GM12874 (cell line): ENCODE results near the gene RIN3.

Experiments used
- CTCF ChIP-seq: IDR thresholded peaks from 2 replicates; pipeline ENCODE4 v1.5.1; 2011; ENCODE audit warnings: low read depth, mild to moderate bottlenecking, control low read depth, low read length, moderate library complexity; ENCODE audit not compliant: insufficient read depth

The RIN3 gene

GRCh38 chr14:92731622-92732115, 218.1 kb downstream of the RIN3 start:
- no peak for TF ChIP-seq CTCF

GRCh38 chr14:92733007-92733406, 219.4 kb downstream of the RIN3 start:
- no peak for TF ChIP-seq CTCF

- no peak for TF ChIP-seq CTCF
Observed at GRCh38 chr14:92734618-92735017, 221.0 kb downstream of the RIN3 start.

GRCh38 chr14:92735344-92735743, 221.8 kb downstream of the RIN3 start:
- TF ChIP-seq CTCF: no peak

GRCh38 chr14:92737206-92737605, 223.6 kb downstream of the RIN3 start:
- TF ChIP-seq CTCF: no peak

GRCh38 chr14:92737619-92738188, 224.1 kb downstream of the RIN3 start:
- no peak for TF ChIP-seq CTCF
